Panc1 (cell line): ENCODE data around the gene NLGN2. TPM values are rescaled to one million over a fixed set of nuclear protein-coding genes. Genes with fewer than 3 reads are reported as not detected.

Experiments used
- ATAC-seq: fragments of 200-7000 bp; cut with Tn5 transposase; 2 replicates; pipeline ENCODE4 v1.9.1; 2020; ENCODE audit warnings: mild to moderate bottlenecking, moderate library complexity
- BruUV-seq: library from RNA; stranded (reverse); fragments of 400-500 nt; replicated peaks from 2 replicates; lab custom pipeline; 2021; lab: Mats Ljungman, UMichigan
- CTCF ChIA-PET: fragments of 300-600 bp; sonication (Branson Sonifier 250); formaldehyde crosslinking; loops from one replicate; lab custom pipeline; 2022; ENCODE audit warnings: antibody characterized with exemption; lab: Charles Lee
- POLR2A ChIA-PET: fragments of 300-600 bp; sonication (Branson Sonifier 250); formaldehyde crosslinking; loops from one replicate; lab custom pipeline; 2022; ENCODE audit warnings: antibody characterized with exemption; lab: Charles Lee
- DNase-seq: peaks from one replicate; pipeline ENCODE4 v3.0.0-alpha.2; 2010; ENCODE audit warnings: low read depth, low spot score
- H3K27ac ChIP-seq: 2 replicates; pipeline ENCODE4 v1.5.1; 2011; ENCODE audit warnings: mild to moderate bottlenecking, low read length, inconsistent platforms
- H3K27me3 ChIP-seq: fragments of 200-500 bp; sonication (Bioruptor generic); 2 replicates; pipeline ENCODE4 v1.6.0; 2014; ENCODE audit warnings: low read length, inconsistent platforms; ENCODE audit not compliant: control insufficient read depth, insufficient read depth
- H3K36me3 ChIP-seq: fragments of 200-500 bp; sonication (Bioruptor generic); 2 replicates; pipeline ENCODE4 v1.5.1; 2014; ENCODE audit warnings: inconsistent platforms, mild to moderate bottlenecking, low read length, moderate library complexity; ENCODE audit not compliant: control insufficient read depth, insufficient read depth
- H3K4me1 ChIP-seq: 2 replicates; pipeline ENCODE4 v1.5.1; 2011; ENCODE audit warnings: inconsistent platforms, mild to moderate bottlenecking, low read length, moderate library complexity; ENCODE audit not compliant: control insufficient read depth, insufficient read depth
- H3K4me3 ChIP-seq, 2 experiments: 2 replicates each; pipeline ENCODE4 v1.5.1; 2011 to 2012; ENCODE audit warnings: low read depth in 2 of 2, low read length in 2 of 2, mild to moderate bottlenecking in 2 of 2, inconsistent platforms in 1 of 2, moderate library complexity in 1 of 2
- H3K9me3 ChIP-seq: fragments of 200-500 bp; sonication (Bioruptor generic); 2 replicates; pipeline ENCODE4 v1.5.1; 2014; ENCODE audit warnings: low read depth, mild to moderate bottlenecking, inconsistent platforms, low read length, moderate library complexity; ENCODE audit not compliant: control insufficient read depth, insufficient read depth
- CTCF ChIP-seq: fragments of 450-650 bp; IDR thresholded peaks from 2 replicates; pipeline ENCODE4 v1.5.1; 2017; ENCODE audit warnings: mild to moderate bottlenecking
- POLR2AphosphoS5 ChIP-seq: IDR thresholded peaks from 2 replicates; pipeline ENCODE4 v1.6.1; 2012; ENCODE audit warnings: mild to moderate bottlenecking, low read depth, low read length, moderate library complexity
- REST ChIP-seq, 2 experiments: IDR thresholded peaks; 2 replicates each; pipeline ENCODE4 v1.6.1; 2011 to 2012; ENCODE audit warnings: low read depth in 2 of 2, control low read depth in 1 of 2, low read length in 1 of 2, mild to moderate bottlenecking in 1 of 2, moderate library complexity in 1 of 2; ENCODE audit not compliant: insufficient read depth in 1 of 2
- SIN3A ChIP-seq: IDR thresholded peaks from 2 replicates; pipeline ENCODE4 v1.6.1; 2012; ENCODE audit warnings: low read depth, mild to moderate bottlenecking, low read length, moderate library complexity, borderline replicate concordance; ENCODE audit not compliant: insufficient read depth
- TCF7L2 ChIP-seq: IDR thresholded peaks from 2 replicates; pipeline ENCODE4 v1.6.1; 2011; ENCODE audit warnings: mild to moderate bottlenecking, low read depth, low read length, inconsistent platforms
- in situ Hi-C: cut with HindIII; loops from 2 replicates; pipeline ENCODE4 v1.10.0; 2016; ENCODE audit warnings: low sequenced_read_pairs, low pct_unique_long_range_greater_than_20kb
- intact Hi-C: fragments of 100-400 bp; cut with micrococcal nuclease; formaldehyde crosslinking; loops from one replicate; pipeline ENCODE4 v1.10.0; 2022; ENCODE audit not compliant: unreplicated experiment
- total RNA-seq: library from RNA; stranded (reverse); gene quantifications from one replicate; pipeline ENCODE4 v1.2.1, GENCODE V29; 2021; ENCODE audit not compliant: unreplicated experiment

The NLGN2 gene
- total RNA-seq, 1 experiment from 2014 or later: 33.6 TPM

GRCh38 chr17:7462474-7463371 is 55.1 kb downstream of the NLGN2 start:
- BruUV-seq: no TSS peak
- Histone ChIP-seq H3K27me3 (no peaks in the 10 kb centered on the region), H3K4me1 (peaks cover 9% of the 10 kb centered on the region; the same call in 1 of the 2 replicates), H3K4me3 (no peak overlapping the region), H3K36me3 (no peaks in the 10 kb centered on the region), H3K27ac (no peak overlapping the region), H3K9me3 (no peaks in the 10 kb centered on the region)
- intact Hi-C loops (no loop called here), in situ Hi-C loops (no loop called here)
- no peak for DNase-seq
- no peak for ATAC-seq
- TF ChIP-seq POLR2AphosphoS5: no peak
- TF ChIP-seq SIN3A: no peak
- no peak for TF ChIP-seq TCF7L2
- no peak for TF ChIP-seq REST (IDR thresholded peaks at IDR 0.05; ENCODE audit: insufficient read depth in 1 of 2, low read depth in 2 of 2, low read length in 1 of 2)
- TF ChIP-seq CTCF: no peak
- POLR2A ChIA-PET: no interaction called here
- CTCF ChIA-PET: no interaction called here

GRCh38 chr17:7463372-7463846 is 55.8 kb downstream of the NLGN2 start:
- peaks cover 13% of the 10 kb centered on the region for H3K4me1 ChIP-seq
- POLR2A ChIA-PET: no interaction called here
- ATAC-seq: no peak
- no peaks in the 10 kb centered on the region for H3K36me3 ChIP-seq
- H3K27ac ChIP-seq: no peak overlapping the region
- intact Hi-C loops: no loop called here
- no peaks in the 10 kb centered on the region for H3K9me3 ChIP-seq
- no peak for TF ChIP-seq CTCF
- TF ChIP-seq TCF7L2: no peak
- TF ChIP-seq SIN3A: no peak
- TF ChIP-seq REST (IDR thresholded peaks at IDR 0.05; ENCODE audit: insufficient read depth in 1 of 2, low read depth in 2 of 2, low read length in 1 of 2): no peak
- TF ChIP-seq POLR2AphosphoS5: no peak
- in situ Hi-C loops: no loop called here
- no TSS peak for BruUV-seq
- CTCF ChIA-PET: no interaction called here
- DNase-seq: no peak
- no peak overlapping the region for H3K4me3 ChIP-seq
- no peaks in the 10 kb centered on the region for H3K27me3 ChIP-seq
